Measurements from ENCODE around the gene ETDB. TPM values are rescaled to one million over a fixed set of nuclear protein-coding genes. Genes with fewer than 3 reads are reported as not detected.

The ETDB gene
- total RNA-seq, 2 experiments from 2014 or later, result not detected

GRCh38 chrX:135095715-135096114, 24.6 kb downstream of the ETDB start:
- Mint-ChIP-seq H3K36me3 (ENCODE audit: low read depth) (no peaks in the 10 kb centered on the region), H3K27ac (no peak overlapping the region), H3K4me3 (no peak overlapping the region), H3K9me3 (ENCODE audit: low read depth) (no peaks in the 10 kb centered on the region), H3K27me3 (peaks cover 5% of the 10 kb centered on the region), H3K4me1 (peaks cover 8% of the 10 kb centered on the region)
- POLR2A ChIA-PET, result no interaction called here
- DNase-seq (no peak), ATAC-seq (no peak)
- intact Hi-C loops (cut with DNase I, micrococcal nuclease), result no loop called here
- CTCF ChIA-PET, result interaction anchor here (0.7 to 1.5 kb wide), 3 partner anchors 10 to 18 kb away, joined by 3 read pairs; no protein-coding TSS in a partner anchor

- Mint-ChIP-seq H3K27ac (no peak overlapping the region), H3K4me1 (peaks cover 8% of the 10 kb centered on the region), H3K36me3 (ENCODE audit: low read depth) (no peaks in the 10 kb centered on the region), H3K27me3 (peaks cover 3% of the 10 kb centered on the region), H3K9me3 (ENCODE audit: low read depth) (no peaks in the 10 kb centered on the region), H3K4me3 (no peak overlapping the region)
- ChIA-PET POLR2A (no interaction called here), CTCF (no interaction called here)
- ATAC-seq (no peak), DNase-seq (no peak)
- intact Hi-C loops (cut with DNase I, micrococcal nuclease), result no loop called here
Measured at GRCh38 chrX:135094726-135095125, 25.6 kb downstream of the ETDB start.

- Mint-ChIP-seq H3K27me3 (no peaks in the 10 kb centered on the region), H3K9me3 (ENCODE audit: low read depth) (no peaks in the 10 kb centered on the region), H3K4me1 (peaks cover 6% of the 10 kb centered on the region), H3K27ac (no peak overlapping the region), H3K4me3 (no peak overlapping the region), H3K36me3 (ENCODE audit: low read depth) (no peaks in the 10 kb centered on the region)
- intact Hi-C loops (cut with DNase I, micrococcal nuclease), result loop anchor here in 1 of 2 experiments (5.0 kb wide), 1 partner anchor 98 kb away; no protein-coding TSS in a partner anchor
- ChIA-PET CTCF (no interaction called here), POLR2A (no interaction called here)
- ATAC-seq (no peak), DNase-seq (no peak)
Measured at GRCh38 chrX:135089126-135089525, 31.2 kb downstream of the ETDB start.

- H3K36me3 Mint-ChIP-seq (ENCODE audit: low read depth), result no peaks in the 10 kb centered on the region
- CTCF ChIA-PET, result no interaction called here
Measured at GRCh38 chrX:135087867-135088266, 32.5 kb downstream of the ETDB start.

GRCh38 chrX:135086197-135086854, 34.0 kb downstream of the ETDB start:
- ATAC-seq (peak; percentile 98), DNase-seq (peak; percentile 46)
- ChIA-PET CTCF (interaction anchor here (0.6 to 1.4 kb wide), 10 partner anchors 9 to 187 kb away, joined by 3 to 8 read pairs (median 3); no protein-coding TSS in a partner anchor), POLR2A (no interaction called here)
- Mint-ChIP-seq H3K9me3 (ENCODE audit: low read depth) (no peaks in the 10 kb centered on the region), H3K27me3 (no peaks in the 10 kb centered on the region), H3K27ac (peak overlapping the region; percentile 67), H3K4me3 (no peak overlapping the region), H3K36me3 (ENCODE audit: low read depth) (no peaks in the 10 kb centered on the region), H3K4me1 (peaks cover 6% of the 10 kb centered on the region)
- intact Hi-C loops (cut with DNase I, micrococcal nuclease), result loop anchor here (1.0 to 5.0 kb wide), 2 partner anchors 101 to 121 kb away; no protein-coding TSS in a partner anchor

More at GRCh38 chrX:135087867-135088266, 32.5 kb downstream of the ETDB start:
- Mint-ChIP-seq H3K9me3 (ENCODE audit: low read depth) (no peaks in the 10 kb centered on the region), H3K27ac (no peak overlapping the region), H3K4me3 (no peak overlapping the region), H3K27me3 (no peaks in the 10 kb centered on the region), H3K4me1 (peaks cover 6% of the 10 kb centered on the region)
- POLR2A ChIA-PET, result no interaction called here
- ATAC-seq (no peak), DNase-seq (no peak)
- intact Hi-C loops (cut with DNase I, micrococcal nuclease), result loop anchor here in 1 of 2 experiments (5.0 kb wide), 1 partner anchor 99 kb away; no protein-coding TSS in a partner anchor

GRCh38 chrX:135081693-135082404, 38.5 kb downstream of the ETDB start:
- Mint-ChIP-seq H3K36me3 (ENCODE audit: low read depth) (no peaks in the 10 kb centered on the region), H3K27me3 (no peaks in the 10 kb centered on the region), H3K4me3 (no peak overlapping the region), H3K4me1 (peaks cover 6% of the 10 kb centered on the region), H3K9me3 (ENCODE audit: low read depth) (no peaks in the 10 kb centered on the region), H3K27ac (no peak overlapping the region)
- intact Hi-C loops (cut with DNase I, micrococcal nuclease), result no loop called here
- ChIA-PET CTCF (no interaction called here), POLR2A (no interaction called here)
- DNase-seq, result no peak
- ATAC-seq, result no peak

Other genes with a start within 250 kb of the ETDB start
- gene MOSPD1, start 205.3 kb downstream of the ETDB start, total RNA-seq, result 1 to 10 TPM; 7.7 to 9.3 TPM
- under 1 TPM; 0.30 to 0.84 TPM for gene SMIM10, start 129.5 kb downstream of the ETDB start, total RNA-seq
- 1 to 10 TPM in 1 of 2 experiments, under 1 TPM in 1; 0.96 to 1.2 TPM for gene RTL8B, start 98.0 kb downstream of the ETDB start, total RNA-seq
- gene RTL8C, start 88.2 kb downstream of the ETDB start, total RNA-seq, result 10 to 100 TPM; 24.5 to 26.2 TPM
- 10 to 100 TPM; 10.4 to 10.8 TPM for gene RTL8A, start 68.4 kb downstream of the ETDB start, total RNA-seq
- under 1 TPM; 0.14 to 0.23 TPM for gene SMIM10L2B, start 21.8 kb downstream of the ETDB start, total RNA-seq
- not detected for gene CT55, start 50.9 kb upstream of the ETDB start, total RNA-seq
- gene ETDA, start 131.5 kb upstream of the ETDB start, total RNA-seq, result not detected
- gene ETDC, start 189.0 kb upstream of the ETDB start, total RNA-seq, result not detected
- gene ZNF75D, start 223.6 kb upstream of the ETDB start, total RNA-seq, result 1 to 10 TPM; 3.7 to 4.3 TPM
- gene ZNF449, start 224.3 kb upstream of the ETDB start, total RNA-seq, result 1 to 10 TPM; 1.2 TPM

Measured in activated CD4-positive, alpha-beta T cell treated with anti-CD3 and anti-CD28 coated beads for 36 hours (primary cell).